Measurements from ENCODE around the gene PARD6B.

DNA sequence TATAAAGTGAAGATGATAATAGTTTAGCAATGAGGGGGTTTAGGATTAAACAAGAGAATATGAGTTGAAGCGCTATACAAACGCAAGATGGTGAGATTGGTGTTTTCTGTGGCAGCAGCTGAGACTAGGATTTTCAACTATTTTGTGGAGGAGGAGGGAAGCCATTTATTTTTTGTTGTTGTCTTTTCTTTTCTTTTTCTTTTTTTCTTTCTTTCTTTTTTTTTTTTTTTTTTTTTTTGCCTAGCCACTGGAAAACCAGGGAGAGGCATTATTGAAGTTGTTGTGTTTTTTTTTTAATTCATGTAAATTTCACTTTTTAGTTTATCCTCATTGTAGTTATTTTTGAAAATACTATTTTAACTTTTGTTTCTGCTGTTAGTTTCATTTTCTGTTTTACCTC lies 15.9 kb downstream of the PARD6B start:
- TF ChIP-seq, protein P1, sequence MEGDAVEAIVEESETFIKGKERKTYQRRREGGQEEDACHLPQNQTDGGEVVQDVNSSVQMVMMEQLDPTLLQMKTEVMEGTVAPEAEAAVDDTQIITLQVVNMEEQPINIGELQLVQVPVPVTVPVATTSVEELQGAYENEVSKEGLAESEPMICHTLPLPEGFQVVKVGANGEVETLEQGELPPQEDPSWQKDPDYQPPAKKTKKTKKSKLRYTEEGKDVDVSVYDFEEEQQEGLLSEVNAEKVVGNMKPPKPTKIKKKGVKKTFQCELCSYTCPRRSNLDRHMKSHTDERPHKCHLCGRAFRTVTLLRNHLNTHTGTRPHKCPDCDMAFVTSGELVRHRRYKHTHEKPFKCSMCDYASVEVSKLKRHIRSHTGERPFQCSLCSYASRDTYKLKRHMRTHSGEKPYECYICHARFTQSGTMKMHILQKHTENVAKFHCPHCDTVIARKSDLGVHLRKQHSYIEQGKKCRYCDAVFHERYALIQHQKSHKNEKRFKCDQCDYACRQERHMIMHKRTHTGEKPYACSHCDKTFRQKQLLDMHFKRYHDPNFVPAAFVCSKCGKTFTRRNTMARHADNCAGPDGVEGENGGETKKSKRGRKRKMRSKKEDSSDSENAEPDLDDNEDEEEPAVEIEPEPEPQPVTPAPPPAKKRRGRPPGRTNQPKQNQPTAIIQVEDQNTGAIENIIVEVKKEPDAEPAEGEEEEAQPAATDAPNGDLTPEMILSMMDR (IDR thresholded peaks at IDR 0.05; ENCODE audit: extremely low read depth in 1 of 2, insufficient read depth in 1 of 2, low read depth in 1 of 2, low read length in 2 of 2): no peak
- TF ChIP-seq POLR2A (IDR thresholded peaks at IDR 0.05; ENCODE audit: low read depth, low read length) (no peak), JUN (IDR thresholded peaks at IDR 0.05; ENCODE audit: borderline replicate concordance, insufficient read depth, insufficient read length, low read depth) (no peak), GATA2 (IDR thresholded peaks at IDR 0.05; ENCODE audit: insufficient read depth, insufficient read length, low read depth, low read length) (no peak), EZH2 (IDR thresholded peaks at IDR 0.05; ENCODE audit: borderline replicate concordance, low read depth, low read length, severe bottlenecking) (no peak), POLR2AphosphoS5 (IDR thresholded peaks at IDR 0.05; ENCODE audit: insufficient read depth, low read depth, low read length) (no peak), FOS (IDR thresholded peaks at IDR 0.05; ENCODE audit: borderline replicate concordance, insufficient read depth, low read length) (no peak)
- TF ChIP-seq, protein P2, sequence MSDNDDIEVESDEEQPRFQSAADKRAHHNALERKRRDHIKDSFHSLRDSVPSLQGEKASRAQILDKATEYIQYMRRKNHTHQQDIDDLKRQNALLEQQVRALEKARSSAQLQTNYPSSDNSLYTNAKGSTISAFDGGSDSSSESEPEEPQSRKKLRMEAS (IDR thresholded peaks at IDR 0.05; ENCODE audit: insufficient read depth, insufficient read length): no peak

Measured in endothelial cell of umbilical vein (primary cell).